GM23248 (cell line): ENCODE measurements around the gene TMEM181. TPM values are rescaled to one million over a fixed set of nuclear protein-coding genes. Genes with fewer than 3 reads are reported as not detected.

Source experiments
- DNase-seq: peaks from one replicate; pipeline ENCODE4 v3.0.0-alpha.2; 2015
- H2AFZ ChIP-seq: fragments of 200-600 bp; sonication (generic); 2 replicates; pipeline ENCODE4 v1.6.1; 2016; ENCODE audit warnings: antibody characterized with exemption
- H3F3A ChIP-seq: fragments of 200-600 bp; sonication (generic); 2 replicates; pipeline ENCODE4 v1.6.1; 2016; ENCODE audit warnings: mild to moderate bottlenecking, antibody characterized with exemption, mixed run types; ENCODE audit not compliant: insufficient read depth
- H3K27ac ChIP-seq: fragments of 200-600 bp; sonication (generic); 2 replicates; pipeline ENCODE4 v1.5.1; 2016; ENCODE audit warnings: mild to moderate bottlenecking
- H3K27me3 ChIP-seq: fragments of 200-600 bp; sonication (generic); replicated peaks from 2 replicates; pipeline ENCODE4 v1.6.1; 2016; ENCODE audit warnings: mild to moderate bottlenecking; ENCODE audit not compliant: insufficient read depth
- H3K36me3 ChIP-seq: fragments of 200-600 bp; sonication (generic); 2 replicates; pipeline ENCODE4 v1.6.1; 2016; ENCODE audit warnings: low read depth, mild to moderate bottlenecking
- H3K4me1 ChIP-seq: fragments of 200-600 bp; sonication (generic); 2 replicates; pipeline ENCODE4 v1.6.1; 2016; ENCODE audit warnings: mild to moderate bottlenecking; ENCODE audit not compliant: insufficient read depth
- H3K4me2 ChIP-seq: fragments of 200-600 bp; sonication (generic); one replicate; pipeline ENCODE4 v1.6.1; 2016; ENCODE audit warnings: mild to moderate bottlenecking; ENCODE audit not compliant: unreplicated experiment
- H3K4me3 ChIP-seq: fragments of 200-600 bp; sonication (generic); 2 replicates; pipeline ENCODE4 v1.5.1; 2016; ENCODE audit warnings: mild to moderate bottlenecking
- H3K79me2 ChIP-seq: fragments of 200-600 bp; sonication (generic); 2 replicates; pipeline ENCODE4 v1.6.1; 2016; ENCODE audit warnings: mild to moderate bottlenecking; ENCODE audit not compliant: insufficient read depth
- H3K9ac ChIP-seq: fragments of 200-600 bp; sonication (generic); 2 replicates; pipeline ENCODE4 v1.6.1; 2016; ENCODE audit warnings: mild to moderate bottlenecking
- H3K9me2 ChIP-seq: fragments of 200-600 bp; sonication (generic); 2 replicates; pipeline ENCODE4 v1.6.1; 2016; ENCODE audit warnings: mixed run types, mild to moderate bottlenecking, moderate library complexity; ENCODE audit not compliant: insufficient read depth
- H3K9me3 ChIP-seq: fragments of 200-600 bp; sonication (generic); one replicate; pipeline ENCODE4 v1.6.1; 2017; ENCODE audit warnings: low read depth
- H4K20me1 ChIP-seq: fragments of 200-600 bp; sonication (generic); 2 replicates; pipeline ENCODE4 v1.6.0; 2016; ENCODE audit not compliant: insufficient read depth
- EZH2 ChIP-seq: fragments of 200-600 bp; sonication (generic); IDR thresholded peaks from 2 replicates; pipeline ENCODE4 v1.6.1; 2018; ENCODE audit warnings: antibody characterized with exemption, mild to moderate bottlenecking; ENCODE audit not compliant: insufficient read depth, poor library complexity, severe bottlenecking
- EZH2phosphoT487 ChIP-seq: fragments of 200-600 bp; sonication (generic); IDR thresholded peaks from 2 replicates; pipeline ENCODE4 v1.6.1; 2018; ENCODE audit warnings: antibody characterized with exemption, moderate library complexity, mild to moderate bottlenecking, low read depth; ENCODE audit not compliant: insufficient read depth
- WGBS, 2 experiments: methylation state at CpG; one replicate each; pipeline ENCODE4 v1.1.6; 2015 to 2017; ENCODE audit warnings: low lambda C conversion rate in 2 of 2, low coverage in 1 of 2; ENCODE audit errors: missing lambda C conversion rate in 2 of 2; 5-methylcytosine and 5-hydroxymethylcytosine counted together
- in situ Hi-C: fragments of 300-500 bp; cut with MboI; formaldehyde crosslinking; loops from 2 replicates; pipeline ENCODE4 v1.15.0; 2020
- polyA plus RNA-seq: library from polyadenylated mRNA; unstranded; fragments of >200 nt; fragmentation: Nextera tagmentation; extraction: Ambion mirVana; gene quantifications from 2 replicates; pipeline ENCODE4 v1.2.1, GENCODE V29; 2016
- total RNA-seq: library from RNA; depleted of rRNA; stranded (reverse); fragments of >200 nt; shearing (Covaris generic); gene quantifications from 2 replicates; pipeline ENCODE4 v1.2.3, GENCODE V29; 2014

The TMEM181 gene
- total and polyA plus RNA-seq, 2 experiments from 2014 or later = 30.7 to 52.6 TPM

DNA sequence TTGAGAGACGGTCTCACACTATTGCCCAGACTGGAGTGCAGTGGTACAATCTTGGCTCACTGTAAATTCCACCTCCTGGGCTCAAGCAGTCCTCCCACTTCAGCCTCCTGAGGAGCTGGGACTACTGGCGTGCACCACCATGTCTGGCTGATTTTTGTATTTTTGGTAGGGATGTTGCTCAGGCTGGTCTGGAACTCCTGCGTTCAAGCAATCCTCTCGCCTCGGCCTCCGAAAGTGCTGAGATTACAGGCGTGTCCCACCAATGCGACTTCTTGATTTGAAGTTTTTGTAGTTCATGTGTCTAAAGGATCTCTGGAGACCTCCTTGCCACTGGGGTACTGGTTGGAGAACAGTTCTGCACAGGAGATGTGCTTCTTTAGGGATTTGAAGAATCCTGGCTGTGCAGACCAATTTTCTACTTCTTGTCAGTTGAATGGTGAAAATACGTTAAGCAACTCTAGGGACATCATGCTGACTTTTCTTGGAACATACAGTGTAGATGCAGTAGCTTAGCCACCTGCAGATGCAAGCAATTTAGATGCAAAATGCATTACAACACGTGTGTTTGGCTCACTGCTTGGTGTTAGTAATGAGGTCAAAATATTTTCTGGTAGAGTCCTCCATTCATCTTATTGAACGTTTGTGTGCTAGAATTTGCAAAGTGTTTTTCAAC lies 118.2 kb downstream of the TMEM181 start:
- Histone ChIP-seq H3K9me3 (no peaks in the 10 kb centered on the region), H3K36me3 (no peaks in the 10 kb centered on the region), H3K4me3 (no peak overlapping the region), H3K27me3 (no peaks in the 10 kb centered on the region), H3K79me2 (no peaks in the 10 kb centered on the region), H2AFZ (no peak overlapping the region), H3K4me1 (no peaks in the 10 kb centered on the region), H3K9me2 (no peaks in the 10 kb centered on the region), H3F3A (no peaks in the 10 kb centered on the region), H3K4me2 (no peak overlapping the region), H3K9ac (no peak overlapping the region), H4K20me1 (no peaks in the 10 kb centered on the region), H3K27ac (no peak overlapping the region)
- no peak for TF ChIP-seq EZH2
- TF ChIP-seq EZH2phosphoT487 = no peak
- in situ Hi-C loops = no loop called here
- 90 to 93% methylated on average over 11 of the region's 11 CpGs for WGBS, 2 experiments
- DNase-seq = no peak

DNA sequence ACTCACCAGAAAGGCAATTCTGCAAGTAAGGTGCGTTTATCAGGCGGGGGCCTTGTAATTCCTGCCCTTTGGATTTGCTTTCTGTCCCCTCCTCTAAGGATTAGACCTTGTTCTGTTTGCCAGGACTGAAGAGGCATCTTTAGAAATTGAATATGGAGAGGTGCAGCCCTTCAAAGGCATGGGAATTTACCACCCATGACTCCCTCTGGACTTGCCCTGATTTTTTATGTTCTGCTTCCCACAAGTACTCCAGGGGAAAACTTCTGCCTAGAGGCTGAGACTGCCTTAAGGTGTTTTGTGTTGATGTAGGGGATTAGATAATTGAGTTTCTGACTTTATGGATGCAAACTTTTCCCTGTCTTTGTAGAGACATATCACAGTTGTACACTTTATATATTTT lies 120.1 kb downstream of the TMEM181 start:
- H4K20me1 ChIP-seq = no peaks in the 10 kb centered on the region
- no peaks in the 10 kb centered on the region for H3K4me1 ChIP-seq
- H3K9me3 ChIP-seq = no peaks in the 10 kb centered on the region
- no peak overlapping the region for H3K4me2 ChIP-seq
- no peak overlapping the region for H3K9ac ChIP-seq
- no peak overlapping the region for H2AFZ ChIP-seq
- in situ Hi-C loops = no loop called here
- no peak overlapping the region for H3K4me3 ChIP-seq
- no peak overlapping the region for H3K27ac ChIP-seq
- no peaks in the 10 kb centered on the region for H3K27me3 ChIP-seq
- 97 to 100% methylated on average over 2 of the region's 2 CpGs for WGBS, 2 experiments
- H3K79me2 ChIP-seq = no peaks in the 10 kb centered on the region
- no peaks in the 10 kb centered on the region for H3K9me2 ChIP-seq
- DNase-seq = no peak
- TF ChIP-seq EZH2phosphoT487 (no peak), EZH2 (no peak)
- H3K36me3 ChIP-seq = no peaks in the 10 kb centered on the region
- no peaks in the 10 kb centered on the region for H3F3A ChIP-seq

DNA sequence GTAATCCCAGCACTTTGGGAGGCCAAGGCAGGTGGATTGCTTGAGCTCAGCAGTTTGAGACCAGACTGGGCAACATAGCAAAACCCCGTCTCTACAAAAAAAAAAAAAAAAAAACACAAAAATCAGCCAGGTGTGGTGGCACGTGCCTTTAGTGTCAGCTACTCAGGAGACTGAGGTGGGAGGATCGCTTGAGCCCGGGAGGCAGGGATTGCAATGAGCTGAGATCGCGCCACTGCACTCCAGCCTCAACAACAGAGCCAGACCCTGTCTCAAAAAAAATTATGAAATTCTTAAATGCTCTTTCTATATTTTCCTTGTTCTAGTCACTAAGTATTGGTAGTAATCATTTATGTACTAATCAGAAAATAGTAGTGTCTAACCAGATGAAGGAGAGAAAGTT lies 120.6 kb downstream of the TMEM181 start:
- H3K27ac ChIP-seq = no peak overlapping the region
- no peaks in the 10 kb centered on the region for H3K4me1 ChIP-seq
- no peaks in the 10 kb centered on the region for H3K36me3 ChIP-seq
- no peaks in the 10 kb centered on the region for H4K20me1 ChIP-seq
- H3F3A ChIP-seq = no peaks in the 10 kb centered on the region
- no peak overlapping the region for H2AFZ ChIP-seq
- no peaks in the 10 kb centered on the region for H3K9me3 ChIP-seq
- no peak for DNase-seq
- H3K79me2 ChIP-seq = no peaks in the 10 kb centered on the region
- in situ Hi-C loops = no loop called here
- no peak overlapping the region for H3K9ac ChIP-seq
- no peak overlapping the region for H3K4me3 ChIP-seq
- TF ChIP-seq EZH2 (no peak), EZH2phosphoT487 (no peak)
- WGBS, 2 experiments = 91 to 96% methylated on average over 6 of the region's 6 CpGs
- no peak overlapping the region for H3K4me2 ChIP-seq
- H3K9me2 ChIP-seq = no peaks in the 10 kb centered on the region
- H3K27me3 ChIP-seq = no peaks in the 10 kb centered on the region

DNA sequence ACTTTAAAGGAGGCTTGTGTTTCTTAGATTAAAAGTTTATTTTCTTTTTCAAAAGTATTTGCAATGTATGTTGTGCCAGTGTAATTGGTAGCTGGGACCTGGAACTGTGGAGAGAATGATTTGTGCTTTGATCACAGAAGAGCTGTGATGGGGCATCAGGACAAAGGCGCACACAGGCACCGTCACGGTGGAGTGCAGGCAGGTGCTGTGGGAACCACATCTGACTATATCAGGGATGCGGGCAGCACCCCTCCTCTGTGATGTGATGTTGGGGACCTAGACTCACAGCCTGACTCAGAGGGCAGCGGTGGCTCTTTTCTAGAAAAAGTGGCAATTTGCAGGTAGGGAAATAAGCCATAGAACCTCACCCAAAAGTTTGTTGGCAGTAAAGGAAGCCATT lies 124.4 kb downstream of the TMEM181 start:
- no peak overlapping the region for H3K27ac ChIP-seq
- no peak overlapping the region for H3K9ac ChIP-seq
- TF ChIP-seq EZH2phosphoT487 (no peak), EZH2 (no peak)
- H3K4me1 ChIP-seq = no peaks in the 10 kb centered on the region
- no peak overlapping the region for H2AFZ ChIP-seq
- WGBS, 2 experiments = 95 to 100% methylated on average over 5 of the region's 5 CpGs
- no peaks in the 10 kb centered on the region for H3F3A ChIP-seq
- no peak overlapping the region for H3K4me3 ChIP-seq
- H3K9me2 ChIP-seq = no peaks in the 10 kb centered on the region
- H3K36me3 ChIP-seq = no peaks in the 10 kb centered on the region
- H3K79me2 ChIP-seq = no peaks in the 10 kb centered on the region
- no peak for DNase-seq
- no peaks in the 10 kb centered on the region for H3K9me3 ChIP-seq
- H3K27me3 ChIP-seq = no peaks in the 10 kb centered on the region
- no peak overlapping the region for H3K4me2 ChIP-seq
- in situ Hi-C loops = no loop called here
- no peaks in the 10 kb centered on the region for H4K20me1 ChIP-seq
